ENCODE data around the gene MAP7. TPM values are rescaled to one million over a fixed set of nuclear protein-coding genes. Genes with fewer than 3 reads are reported as not detected.
"Not testable (repeated sequence)": the region's sequence is repeated elsewhere in the genome, so short reads cannot be mapped to it uniquely, and the experiment has no call there.

Gene MAP7
- total RNA-seq, 1 experiment from 2014 or later, result 33.7 TPM

- peaks cover 35% of the 10 kb centered on the region for H3K79me2 ChIP-seq (ENCODE audit: low read depth)
- H3K27me3 ChIP-seq (ENCODE audit: insufficient read depth, low read depth), result no peaks in the 10 kb centered on the region
- H3K4me2 ChIP-seq, result no peak overlapping the region
- no TSS peak for BruUV-seq (replicated peaks)
- no peak overlapping the region for H3K27ac ChIP-seq
- intact Hi-C loops (cut with micrococcal nuclease; ENCODE audit: unreplicated experiment), result no loop called here
- no peaks in the 10 kb centered on the region for H3K4me1 ChIP-seq (replicated peaks; ENCODE audit: insufficient read depth)
- H2AFZ ChIP-seq, result no peak overlapping the region
- H3F3A ChIP-seq (ENCODE audit: insufficient read depth, low read depth), result no peaks in the 10 kb centered on the region
- H3K36me3 ChIP-seq (ENCODE audit: low read depth), result peaks cover 5% of the 10 kb centered on the region; the same call in 1 of the 2 replicates
- no peak overlapping the region for H3K4me3 ChIP-seq
- no peaks in the 10 kb centered on the region for H3K9me3 ChIP-seq (ENCODE audit: insufficient read depth, low read depth)
- no peaks in the 10 kb centered on the region for H3K9me2 ChIP-seq (ENCODE audit: insufficient read depth)
- DNase-seq, result no peak
- H4K20me1 ChIP-seq (ENCODE audit: insufficient read depth), result no peaks in the 10 kb centered on the region
- ChIA-PET CTCF (no interaction called here), POLR2A (ENCODE audit: unreplicated experiment) (interaction anchor here (0.6 kb wide), 1 partner anchor 14 kb away, joined by 7 read pairs; no protein-coding TSS in a partner anchor)
- TF ChIP-seq CTCF (conservative IDR thresholded peaks at IDR 0.05) (no peak), EZH2 (IDR thresholded peaks at IDR 0.05; ENCODE audit: low read depth) (no peak)
These were observed 50.9 kb downstream of the MAP7 start for GRCh38 chr6:136499370-136499769.

- H3K36me3 ChIP-seq (ENCODE audit: low read depth); H4K20me1 ChIP-seq (ENCODE audit: insufficient read depth); H3K4me2 ChIP-seq; H3K4me3 ChIP-seq; H3K4me1 ChIP-seq (replicated peaks; ENCODE audit: insufficient read depth); BruUV-seq (replicated peaks); H2AFZ ChIP-seq; H3K9me2 ChIP-seq (ENCODE audit: insufficient read depth); H3K9me3 ChIP-seq (ENCODE audit: insufficient read depth, low read depth); H3K27me3 ChIP-seq (ENCODE audit: insufficient read depth, low read depth); intact Hi-C loops (cut with micrococcal nuclease; ENCODE audit: unreplicated experiment); H3F3A ChIP-seq (ENCODE audit: insufficient read depth, low read depth); DNase-seq; H3K27ac ChIP-seq: not testable (repeated sequence)
- ChIA-PET POLR2A (ENCODE audit: unreplicated experiment) (interaction anchor here (0.6 kb wide), 1 partner anchor 19 kb away, joined by 5 read pairs; no protein-coding TSS in a partner anchor), CTCF (interaction anchor here (0.6 kb wide), 1 partner anchor 266 kb away, joined by 3 read pairs; no protein-coding TSS in a partner anchor)
- 0 out of 2 replicates have a peak, but pooled peaks cover 13% of the 10 kb centered on the region for H3K79me2 ChIP-seq (ENCODE audit: low read depth)
These were observed 53.8 kb downstream of the MAP7 start for GRCh38 chr6:136496449-136496848.

- ChIA-PET CTCF (no interaction called here), POLR2A (ENCODE audit: unreplicated experiment) (no interaction called here)
- H2AFZ ChIP-seq, result no peak overlapping the region
- peaks cover 4% of the 10 kb centered on the region; the same call in 1 of the 2 replicates for H3K79me2 ChIP-seq (ENCODE audit: low read depth)
- no peak overlapping the region for H3K27ac ChIP-seq
- H3K9me3 ChIP-seq (ENCODE audit: insufficient read depth, low read depth), result no peaks in the 10 kb centered on the region
- H3K27me3 ChIP-seq (ENCODE audit: insufficient read depth, low read depth), result no peaks in the 10 kb centered on the region
- no peaks in the 10 kb centered on the region for H3K9me2 ChIP-seq (ENCODE audit: insufficient read depth)
- H3F3A ChIP-seq (ENCODE audit: insufficient read depth, low read depth), result no peaks in the 10 kb centered on the region
- no peaks in the 10 kb centered on the region for H3K36me3 ChIP-seq (ENCODE audit: low read depth)
- DNase-seq, result no peak
- TF ChIP-seq EZH2 (IDR thresholded peaks at IDR 0.05; ENCODE audit: low read depth), result no peak
- no peaks in the 10 kb centered on the region for H4K20me1 ChIP-seq (ENCODE audit: insufficient read depth)
- no TSS peak for BruUV-seq (replicated peaks)
- H3K4me3 ChIP-seq, result no peak overlapping the region
- no peaks in the 10 kb centered on the region for H3K4me1 ChIP-seq (replicated peaks; ENCODE audit: insufficient read depth)
- intact Hi-C loops (cut with micrococcal nuclease; ENCODE audit: unreplicated experiment), result no loop called here
- no peak overlapping the region for H3K4me2 ChIP-seq
These were observed 55.5 kb downstream of the MAP7 start for GRCh38 chr6:136494710-136495109.

- Histone ChIP-seq H3K9me2 (ENCODE audit: insufficient read depth) (no peaks in the 10 kb centered on the region), H3K36me3 (ENCODE audit: low read depth) (no peaks in the 10 kb centered on the region), H3K4me3 (no peak overlapping the region), H3K27ac (no peak overlapping the region), H3K4me2 (no peak overlapping the region), H3K4me1 (replicated peaks; ENCODE audit: insufficient read depth) (no peaks in the 10 kb centered on the region), H3F3A (ENCODE audit: insufficient read depth, low read depth) (no peaks in the 10 kb centered on the region), H3K27me3 (ENCODE audit: insufficient read depth, low read depth) (no peaks in the 10 kb centered on the region), H2AFZ (no peak overlapping the region), H3K9me3 (ENCODE audit: insufficient read depth, low read depth) (no peaks in the 10 kb centered on the region), H4K20me1 (ENCODE audit: insufficient read depth) (no peaks in the 10 kb centered on the region), H3K79me2 (ENCODE audit: low read depth) (peaks cover 7% of the 10 kb centered on the region; the same call in 1 of the 2 replicates)
- ChIA-PET CTCF (no interaction called here), POLR2A (ENCODE audit: unreplicated experiment) (no interaction called here)
- TF ChIP-seq EZH2 (IDR thresholded peaks at IDR 0.05; ENCODE audit: low read depth), result no peak
- TF ChIP-seq CTCF (conservative IDR thresholded peaks at IDR 0.05), result no peak
- BruUV-seq (replicated peaks), result no TSS peak
- intact Hi-C loops (cut with micrococcal nuclease; ENCODE audit: unreplicated experiment), result no loop called here
- DNase-seq, result no peak
These were observed 56.2 kb downstream of the MAP7 start for GRCh38 chr6:136494059-136494458.

Data from PC-9 (cell line).